Measurements from ENCODE around the gene HMGN2.

The HMGN2 gene

GRCh38 chr1:26472320-26472900 is at the start of gene HMGN2:
Gene HMGN2 (plus strand): TSS chr1:26472440. CDS start chr1:26472613, 173 bp downstream.
- H3K27me3 ChIP-seq (ENCODE audit: control insufficient read depth, insufficient read depth, low read length): peaks cover 3% of the 10 kb centered on the region; the same call in 1 of the 2 replicates
- no peaks in the 10 kb centered on the region for H3K9me3 ChIP-seq (ENCODE audit: control insufficient read depth, insufficient read depth, low read length)
- H3K4me1 ChIP-seq (ENCODE audit: control insufficient read depth, insufficient read depth, low read length): peaks cover 19% of the 10 kb centered on the region
- H3K4me3 ChIP-seq (ENCODE audit: low read depth, low read length): peak within 1 kb of the TSS; percentile 82
- H3K27ac ChIP-seq (ENCODE audit: low read depth, low read length): peak within 1 kb of the TSS; percentile 100
- H3K9ac ChIP-seq (ENCODE audit: low read depth, low read length): peak within 1 kb of the TSS; percentile 100
- H3K36me3 ChIP-seq (ENCODE audit: control insufficient read depth, insufficient read depth, low read length): peaks cover 54% of the 10 kb centered on the region

DNA sequence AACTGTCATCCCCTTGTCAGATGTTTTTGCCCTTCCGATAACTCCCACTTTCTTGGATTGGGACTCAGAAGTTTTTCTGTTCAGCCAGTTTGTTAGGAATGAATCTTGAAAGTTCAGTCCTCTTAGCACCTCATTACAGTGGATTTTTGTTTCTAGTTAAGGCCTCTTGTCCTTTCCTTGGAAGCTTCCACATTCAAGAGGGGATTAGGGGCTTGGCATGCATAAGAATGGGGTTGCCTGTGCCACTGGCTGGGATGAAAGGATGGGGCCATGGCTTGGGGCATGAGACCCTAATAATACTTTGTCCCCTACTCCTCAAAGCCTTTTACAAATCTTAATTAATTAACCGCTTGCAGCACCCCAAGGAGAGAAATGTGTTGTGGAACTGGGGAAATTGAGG is 42.5 kb upstream of the HMGN2 start:
- Histone ChIP-seq H3K9ac (ENCODE audit: low read depth, low read length) (no peak overlapping the region), H3K4me1 (ENCODE audit: control insufficient read depth, insufficient read depth, low read length) (peaks cover 37% of the 10 kb centered on the region), H3K4me3 (ENCODE audit: low read depth, low read length) (peak overlapping the region; percentile 29), H3K27me3 (ENCODE audit: control insufficient read depth, insufficient read depth, low read length) (no peaks in the 10 kb centered on the region), H3K36me3 (ENCODE audit: control insufficient read depth, insufficient read depth, low read length) (peaks cover 59% of the 10 kb centered on the region), H3K9me3 (ENCODE audit: control insufficient read depth, insufficient read depth, low read length) (no peaks in the 10 kb centered on the region), H3K27ac (ENCODE audit: low read depth, low read length) (peak overlapping the region; percentile 91)

GRCh38 chr1:26431979-26432695 is 40.1 kb upstream of the HMGN2 start, which contains the start of gene DHDDS:
Gene DHDDS (plus strand): TSS chr1:26432321. CDS start chr1:26432946, 625 bp downstream.
- peak within 1 kb of the TSS; percentile 92 for H3K27ac ChIP-seq (ENCODE audit: low read depth, low read length)

DNA sequence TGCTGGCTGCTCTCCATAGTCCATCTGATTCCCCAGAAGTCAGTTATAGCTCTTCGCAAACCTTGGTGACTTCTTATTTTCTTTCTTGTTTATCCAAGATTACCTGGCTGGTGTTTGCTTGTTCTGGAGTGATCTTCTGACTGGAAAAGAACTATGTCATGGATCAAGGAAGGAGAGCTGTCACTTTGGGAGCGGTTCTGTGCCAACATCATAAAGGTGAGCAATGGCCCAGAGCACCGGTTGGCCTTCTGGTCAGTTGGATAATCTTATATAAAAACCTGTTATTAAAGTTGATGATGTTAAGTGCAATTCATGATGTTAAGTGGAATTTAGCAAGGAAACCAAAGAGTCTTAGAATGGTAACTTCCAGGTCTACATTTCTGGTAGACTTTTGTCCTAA is 39.4 kb upstream of the HMGN2 start:
- Histone ChIP-seq H3K9ac (ENCODE audit: low read depth, low read length) (peak overlapping the region; percentile 68), H3K4me1 (ENCODE audit: control insufficient read depth, insufficient read depth, low read length) (peaks cover 16% of the 10 kb centered on the region), H3K36me3 (ENCODE audit: control insufficient read depth, insufficient read depth, low read length) (peaks cover 41% of the 10 kb centered on the region), H3K27ac (ENCODE audit: low read depth, low read length) (peak overlapping the region; percentile 92), H3K27me3 (ENCODE audit: control insufficient read depth, insufficient read depth, low read length) (no peaks in the 10 kb centered on the region), H3K9me3 (ENCODE audit: control insufficient read depth, insufficient read depth, low read length) (no peaks in the 10 kb centered on the region), H3K4me3 (ENCODE audit: low read depth, low read length) (peak overlapping the region; percentile 92)

More at GRCh38 chr1:26431979-26432695, 40.1 kb upstream of the HMGN2 start, which contains the start of gene DHDDS:
- H3K36me3 ChIP-seq (ENCODE audit: control insufficient read depth, insufficient read depth, low read length): peaks cover 44% of the 10 kb centered on the region
- H3K4me1 ChIP-seq (ENCODE audit: control insufficient read depth, insufficient read depth, low read length): peaks cover 22% of the 10 kb centered on the region
- peak within 1 kb of the TSS; percentile 68 for H3K9ac ChIP-seq (ENCODE audit: low read depth, low read length)
- no peaks in the 10 kb centered on the region for H3K27me3 ChIP-seq (ENCODE audit: control insufficient read depth, insufficient read depth, low read length)
- no peaks in the 10 kb centered on the region for H3K9me3 ChIP-seq (ENCODE audit: control insufficient read depth, insufficient read depth, low read length)
- H3K4me3 ChIP-seq (ENCODE audit: low read depth, low read length): peak within 1 kb of the TSS; percentile 92

DNA sequence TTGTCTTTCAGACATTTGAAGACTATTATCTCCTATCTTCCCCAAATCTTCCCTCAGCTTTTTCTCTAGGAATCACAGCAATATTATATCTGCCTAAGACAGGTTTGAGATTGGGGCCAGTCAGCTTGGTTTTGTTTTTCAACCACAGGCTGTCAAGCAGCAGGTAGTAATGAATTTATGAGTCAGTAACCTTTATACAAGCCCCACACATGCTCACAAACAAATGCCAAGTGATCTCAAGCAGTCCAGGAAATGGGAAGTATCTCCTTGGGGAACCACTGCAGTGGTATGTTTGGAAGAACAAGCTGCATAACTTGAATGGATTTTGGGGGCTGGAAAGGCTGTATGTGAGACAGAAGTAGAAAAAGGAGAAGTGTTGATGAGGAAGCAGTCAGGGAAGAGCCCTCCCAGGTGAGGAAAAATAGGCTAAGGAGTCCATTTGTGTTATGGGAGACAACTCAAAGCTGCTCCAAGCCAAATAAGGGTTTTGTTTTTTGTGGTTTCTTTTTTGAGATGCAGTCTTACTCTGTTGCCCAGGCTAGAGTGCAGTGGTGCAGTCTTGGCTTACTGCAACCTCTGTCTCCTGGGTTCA is 38.0 kb upstream of the HMGN2 start:
- H3K27me3 ChIP-seq (ENCODE audit: control insufficient read depth, insufficient read depth, low read length): no peaks in the 10 kb centered on the region
- H3K36me3 ChIP-seq (ENCODE audit: control insufficient read depth, insufficient read depth, low read length): peaks cover 50% of the 10 kb centered on the region
- no peaks in the 10 kb centered on the region for H3K9me3 ChIP-seq (ENCODE audit: control insufficient read depth, insufficient read depth, low read length)
- no peak overlapping the region for H3K9ac ChIP-seq (ENCODE audit: low read depth, low read length)
- no peak overlapping the region for H3K27ac ChIP-seq (ENCODE audit: low read depth, low read length)
- H3K4me1 ChIP-seq (ENCODE audit: control insufficient read depth, insufficient read depth, low read length): peaks cover 11% of the 10 kb centered on the region
- no peak overlapping the region for H3K4me3 ChIP-seq (ENCODE audit: low read depth, low read length)

DNA sequence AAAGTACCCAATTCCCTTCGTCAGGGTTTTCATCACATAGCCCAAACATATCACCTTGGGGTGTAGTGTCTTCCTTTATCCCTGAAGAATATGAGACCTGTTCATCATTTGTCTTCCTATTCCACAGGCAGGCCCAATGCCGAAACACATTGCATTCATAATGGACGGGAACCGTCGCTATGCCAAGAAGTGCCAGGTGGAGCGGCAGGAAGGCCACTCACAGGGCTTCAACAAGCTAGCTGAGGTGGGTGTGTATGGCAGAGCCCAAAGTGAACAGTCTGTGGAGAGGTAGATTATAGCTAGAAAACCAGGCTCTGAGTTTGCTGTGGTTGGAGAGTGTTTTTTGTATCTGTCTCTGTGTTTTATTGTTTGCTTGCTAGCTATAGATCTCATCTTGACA is 34.2 kb upstream of the HMGN2 start:
- no peak overlapping the region for H3K27ac ChIP-seq (ENCODE audit: low read depth, low read length)
- no peak overlapping the region for H3K9ac ChIP-seq (ENCODE audit: low read depth, low read length)
- H3K4me1 ChIP-seq (ENCODE audit: control insufficient read depth, insufficient read depth, low read length): no peaks in the 10 kb centered on the region; the same call in 1 of the 2 replicates
- no peaks in the 10 kb centered on the region for H3K9me3 ChIP-seq (ENCODE audit: control insufficient read depth, insufficient read depth, low read length)
- no peaks in the 10 kb centered on the region for H3K27me3 ChIP-seq (ENCODE audit: control insufficient read depth, insufficient read depth, low read length)
- H3K36me3 ChIP-seq (ENCODE audit: control insufficient read depth, insufficient read depth, low read length): peaks cover 71% of the 10 kb centered on the region
- no peak overlapping the region for H3K4me3 ChIP-seq (ENCODE audit: low read depth, low read length)

- no peak overlapping the region for H3K4me3 ChIP-seq (ENCODE audit: low read depth, low read length)
- H3K4me1 ChIP-seq (ENCODE audit: control insufficient read depth, insufficient read depth, low read length): no peaks in the 10 kb centered on the region
- H3K36me3 ChIP-seq (ENCODE audit: control insufficient read depth, insufficient read depth, low read length): peaks cover 82% of the 10 kb centered on the region
- H3K9ac ChIP-seq (ENCODE audit: low read depth, low read length): no peak overlapping the region
- no peak overlapping the region for H3K27ac ChIP-seq (ENCODE audit: low read depth, low read length)
- no peaks in the 10 kb centered on the region for H3K9me3 ChIP-seq (ENCODE audit: control insufficient read depth, insufficient read depth, low read length)
- H3K27me3 ChIP-seq (ENCODE audit: control insufficient read depth, insufficient read depth, low read length): no peaks in the 10 kb centered on the region
These were observed 32.0 kb upstream of the HMGN2 start for GRCh38 chr1:26440259-26440658.

DNA sequence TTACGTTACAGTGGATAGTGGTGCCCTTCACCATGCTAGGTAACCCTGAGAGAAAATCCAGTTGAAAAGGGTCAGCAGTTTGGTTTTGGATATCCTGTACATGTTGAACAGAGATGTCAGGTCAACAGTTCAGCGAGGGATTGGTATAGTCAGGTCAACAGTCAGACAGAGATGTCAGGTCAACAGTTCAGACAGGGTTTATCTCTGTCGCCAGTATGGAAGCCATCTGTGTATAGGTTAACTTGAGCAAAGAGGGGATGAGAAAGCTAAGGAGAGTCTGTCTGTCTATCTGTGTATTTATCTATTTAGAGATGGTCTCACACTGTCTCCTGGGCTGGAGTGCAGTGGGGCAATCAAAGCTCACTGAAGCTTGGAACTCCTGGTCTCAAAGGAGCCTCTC is 22.4 kb upstream of the HMGN2 start:
- Histone ChIP-seq H3K27me3 (ENCODE audit: control insufficient read depth, insufficient read depth, low read length) (no peaks in the 10 kb centered on the region), H3K27ac (ENCODE audit: low read depth, low read length) (no peak overlapping the region), H3K4me1 (ENCODE audit: control insufficient read depth, insufficient read depth, low read length) (no peaks in the 10 kb centered on the region), H3K9me3 (ENCODE audit: control insufficient read depth, insufficient read depth, low read length) (no peaks in the 10 kb centered on the region), H3K4me3 (ENCODE audit: low read depth, low read length) (no peak overlapping the region), H3K36me3 (ENCODE audit: control insufficient read depth, insufficient read depth, low read length) (peaks cover 75% of the 10 kb centered on the region), H3K9ac (ENCODE audit: low read depth, low read length) (no peak overlapping the region)

- H3K4me3 ChIP-seq (ENCODE audit: low read depth, low read length): no peak overlapping the region
- no peaks in the 10 kb centered on the region for H3K27me3 ChIP-seq (ENCODE audit: control insufficient read depth, insufficient read depth, low read length)
- no peak overlapping the region for H3K27ac ChIP-seq (ENCODE audit: low read depth, low read length)
- H3K4me1 ChIP-seq (ENCODE audit: control insufficient read depth, insufficient read depth, low read length): no peaks in the 10 kb centered on the region
- H3K9me3 ChIP-seq (ENCODE audit: control insufficient read depth, insufficient read depth, low read length): no peaks in the 10 kb centered on the region
- peaks cover 73% of the 10 kb centered on the region for H3K36me3 ChIP-seq (ENCODE audit: control insufficient read depth, insufficient read depth, low read length)
- no peak overlapping the region for H3K9ac ChIP-seq (ENCODE audit: low read depth, low read length)
These were observed 21.3 kb upstream of the HMGN2 start for GRCh38 chr1:26450908-26451307.

DNA sequence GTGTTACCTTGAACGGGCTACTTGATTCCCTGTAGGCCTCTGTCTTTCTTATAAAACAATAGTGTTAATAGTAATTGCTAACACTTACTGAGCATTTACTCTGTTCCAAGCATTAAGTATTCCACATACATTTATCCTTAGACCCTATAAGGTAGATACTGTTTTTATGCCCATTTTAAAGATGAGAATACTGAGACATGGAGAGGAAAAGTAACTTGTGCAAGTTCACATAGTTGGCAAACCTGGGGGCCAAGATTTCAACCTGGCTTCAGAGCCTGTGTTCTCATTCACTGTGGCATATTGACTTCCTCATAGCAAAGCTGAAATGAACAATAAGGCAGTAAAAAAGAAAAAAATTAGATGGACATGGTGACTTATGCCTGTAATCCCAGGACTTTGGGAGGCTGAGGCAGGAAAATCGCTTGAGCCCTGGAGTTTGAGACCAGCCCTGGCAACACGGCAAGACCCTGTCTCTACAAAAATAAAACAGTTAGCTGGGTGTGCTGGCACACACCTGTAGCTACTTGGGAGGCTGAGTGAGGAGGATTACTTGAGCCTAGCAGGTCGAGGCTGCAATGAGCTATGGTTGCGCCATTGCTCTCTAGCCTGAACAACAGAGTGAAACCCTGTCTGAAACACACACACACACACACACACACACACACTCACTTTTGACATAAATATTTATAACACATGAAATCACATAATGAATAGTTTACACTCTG is 19.6 kb upstream of the HMGN2 start:
- H3K9me3 ChIP-seq (ENCODE audit: control insufficient read depth, insufficient read depth, low read length): no peaks in the 10 kb centered on the region
- no peaks in the 10 kb centered on the region for H3K4me1 ChIP-seq (ENCODE audit: control insufficient read depth, insufficient read depth, low read length)
- H3K27ac ChIP-seq (ENCODE audit: low read depth, low read length): no peak overlapping the region
- H3K27me3 ChIP-seq (ENCODE audit: control insufficient read depth, insufficient read depth, low read length): no peaks in the 10 kb centered on the region
- H3K36me3 ChIP-seq (ENCODE audit: control insufficient read depth, insufficient read depth, low read length): peaks cover 66% of the 10 kb centered on the region
- no peak overlapping the region for H3K9ac ChIP-seq (ENCODE audit: low read depth, low read length)
- H3K4me3 ChIP-seq (ENCODE audit: low read depth, low read length): no peak overlapping the region

Measured in HUES48 (cell line).